DOHH2 (cell line): ENCODE measurements around the gene ANK3.

ENCODE experiments used
- EZH2phosphoT487 ChIP-seq: fragments of 200-600 bp; sonication (generic); IDR thresholded peaks from 2 replicates; pipeline ENCODE4 v1.6.1; 2017; ENCODE audit warnings: borderline replicate concordance, mild to moderate bottlenecking, antibody characterized with exemption, low read length, moderate library complexity, mixed read lengths
- TF ChIP-seq, protein P1 (sequence below): fragments of 200-600 bp; sonication (generic); IDR thresholded peaks from one replicate; pipeline ENCODE4 v1.5.1; 2014; ENCODE audit warnings: antibody characterized with exemption, mild to moderate bottlenecking, low read depth, low read length; ENCODE audit not compliant: poor library complexity, severe bottlenecking

DNA sequence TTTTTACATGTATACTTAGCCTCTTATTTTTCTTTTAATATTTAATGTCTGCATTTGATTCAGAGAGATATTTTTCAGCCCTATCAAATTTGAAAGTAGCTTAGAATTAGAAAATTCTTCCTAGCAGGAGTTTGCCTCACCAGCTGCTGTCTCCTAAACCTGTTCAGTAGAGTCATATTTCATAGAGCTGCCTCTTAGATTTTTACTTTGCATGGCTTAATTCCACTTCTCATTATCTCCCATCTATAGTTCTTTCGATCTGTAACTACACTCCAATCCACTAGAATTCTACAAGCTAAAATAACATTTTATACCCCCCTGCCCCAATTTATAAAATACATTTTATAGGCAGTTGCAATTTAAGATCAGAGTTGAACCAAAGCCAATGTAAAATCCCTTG is 227.0 kb downstream of the ANK3 start:
- TF ChIP-seq, protein P1, sequence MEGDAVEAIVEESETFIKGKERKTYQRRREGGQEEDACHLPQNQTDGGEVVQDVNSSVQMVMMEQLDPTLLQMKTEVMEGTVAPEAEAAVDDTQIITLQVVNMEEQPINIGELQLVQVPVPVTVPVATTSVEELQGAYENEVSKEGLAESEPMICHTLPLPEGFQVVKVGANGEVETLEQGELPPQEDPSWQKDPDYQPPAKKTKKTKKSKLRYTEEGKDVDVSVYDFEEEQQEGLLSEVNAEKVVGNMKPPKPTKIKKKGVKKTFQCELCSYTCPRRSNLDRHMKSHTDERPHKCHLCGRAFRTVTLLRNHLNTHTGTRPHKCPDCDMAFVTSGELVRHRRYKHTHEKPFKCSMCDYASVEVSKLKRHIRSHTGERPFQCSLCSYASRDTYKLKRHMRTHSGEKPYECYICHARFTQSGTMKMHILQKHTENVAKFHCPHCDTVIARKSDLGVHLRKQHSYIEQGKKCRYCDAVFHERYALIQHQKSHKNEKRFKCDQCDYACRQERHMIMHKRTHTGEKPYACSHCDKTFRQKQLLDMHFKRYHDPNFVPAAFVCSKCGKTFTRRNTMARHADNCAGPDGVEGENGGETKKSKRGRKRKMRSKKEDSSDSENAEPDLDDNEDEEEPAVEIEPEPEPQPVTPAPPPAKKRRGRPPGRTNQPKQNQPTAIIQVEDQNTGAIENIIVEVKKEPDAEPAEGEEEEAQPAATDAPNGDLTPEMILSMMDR = no peak
- no peak for TF ChIP-seq EZH2phosphoT487
